Transverse colon (tissue), 4 donors: Measurements from ENCODE around the gene S100A7A. TPM values are rescaled to one million over a fixed set of nuclear protein-coding genes. Genes with fewer than 3 reads are reported as not detected.

Experiments
- DNase-seq: peaks from one replicate; pipeline ENCODE4 v3.0.0-alpha.2; 2019
- H3K27ac ChIP-seq, 4 donors: fragments of 200-600 bp; sonication (generic); 2 replicates each; pipeline ENCODE4 v1.5.1; 2016 to 2018; ENCODE audit warnings: inconsistent platforms in 4 of 4
- H3K27me3 ChIP-seq: fragments of 200-600 bp; sonication (generic); 2 replicates; pipeline ENCODE4 v1.5.1; 2017; ENCODE audit warnings: inconsistent platforms
- H3K36me3 ChIP-seq, 4 donors: fragments of 200-600 bp; sonication (generic); 2 replicates each; pipeline ENCODE4 v1.5.1; 2017 to 2019; ENCODE audit warnings: inconsistent platforms in 4 of 4
- H3K4me1 ChIP-seq, 4 donors: fragments of 200-600 bp; sonication (generic); 2 replicates each; pipeline ENCODE4 v1.5.1; 2017 to 2020; ENCODE audit warnings: inconsistent platforms in 4 of 4
- H3K4me3 ChIP-seq, 4 donors: fragments of 200-600 bp; sonication (generic); 1 replicate in 1 of 4; 2 replicates in 3 of 4; pipeline versions ENCODE4 v1.5.1 to v1.6.1; 2017 to 2019; ENCODE audit warnings: inconsistent platforms in 4 of 4
- H3K9me3 ChIP-seq, 2 donors: fragments of 200-600 bp; sonication (generic); 2 replicates each; pipeline ENCODE4 v1.5.1; 2017 to 2019; ENCODE audit warnings: inconsistent platforms in 2 of 2
- EP300 ChIP-seq: sonication (generic); formaldehyde crosslinking; IDR thresholded peaks from one replicate; pipeline ENCODE4 v1.6.1; 2017; ENCODE audit warnings: antibody characterized with exemption, low read depth
- POLR2A ChIP-seq: fragments of 450-650 bp; IDR thresholded peaks from one replicate; pipeline ENCODE4 v1.6.1; 2016; ENCODE audit warnings: antibody characterized with exemption, mild to moderate bottlenecking, moderate library complexity
- POLR2AphosphoS5 ChIP-seq, 3 donors: sonication (generic); formaldehyde crosslinking; IDR thresholded peaks; one replicate each; pipeline ENCODE4 v1.6.1; 2016; ENCODE audit warnings: antibody characterized with exemption in 3 of 3
- WGBS, 2 donors: methylation state at CpG; one replicate each; pipeline ENCODE4 v1.1.5; 2018; ENCODE audit warnings: low coverage in 1 of 2; 5-methylcytosine and 5-hydroxymethylcytosine counted together
- in situ Hi-C, 4 donors: fragments of 200-750 bp; cut with MboI; loops; one replicate each; pipeline versions ENCODE4 v1.15.0 to v1.15.1; 2017; ENCODE audit warnings: low sequenced_read_pairs in 3 of 4, low pct_ligation_motif_present in 1 of 4, low pct_unique_long_range_greater_than_20kb in 1 of 4
- intact Hi-C: fragments of 100-400 bp; cut with DNase I; formaldehyde crosslinking; loops from one replicate; pipeline ENCODE4 v1.15.1; 2023; ENCODE audit warnings: low total_unique reads
- total RNA-seq, 4 donors: library from RNA; depleted of rRNA; stranded (reverse); fragments of >200 nt; gene quantifications; one replicate each; pipeline ENCODE4 v1.1.0, GENCODE V29; 2016
- TF ChIP-seq, protein P1 (sequence below), 5 experiments: fragments of 200-600 bp in 3 of 5; fragments of 450-650 bp in 2 of 5; sonication (generic) in 3 of 5; IDR thresholded peaks; 1 replicate in 2 of 5; 2 replicates in 3 of 5; pipeline ENCODE4 v1.5.1; 2016 to 2017; ENCODE audit warnings: antibody characterized with exemption in 5 of 5, inconsistent platforms in 3 of 5, mild to moderate bottlenecking in 2 of 5, moderate library complexity in 1 of 5

Gene S100A7A
- total RNA-seq, 4 donors from 2014 or later = not detected

DNA sequence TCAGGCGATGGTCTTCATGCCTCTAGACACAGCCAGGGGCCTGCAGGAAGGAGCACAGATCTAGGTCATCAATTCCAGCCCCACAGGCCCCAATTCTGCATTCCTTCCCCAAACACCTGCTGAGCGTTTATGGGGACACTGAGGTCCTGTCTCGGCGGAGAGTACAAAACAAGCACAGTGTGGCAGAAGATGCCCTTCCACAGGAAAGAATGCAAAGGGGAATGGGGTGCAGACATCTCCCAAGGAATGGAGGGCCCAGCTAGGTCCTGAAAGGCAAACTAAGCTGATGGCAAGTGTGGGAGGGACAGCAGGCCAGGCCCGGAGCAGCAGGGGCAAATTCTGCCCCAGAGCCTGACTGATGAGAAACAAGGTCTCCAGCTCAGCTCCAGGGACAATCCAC is 21.9 kb upstream of the S100A7A start:
- intact Hi-C loops = no loop called here
- WGBS, 2 donors = 76 to 94% methylated on average over 3 to 5 of the region's 5 CpGs
- H3K27ac ChIP-seq = no peak overlapping the region

GRCh38 chr1:153395136-153395685 is 21.1 kb upstream of the S100A7A start:
- no peaks in the 10 kb centered on the region for H3K36me3 ChIP-seq
- no peaks in the 10 kb centered on the region for H3K9me3 ChIP-seq
- WGBS, 2 donors = 67% methylated on average over 7 of the region's 7 CpGs; no CpG with 5 or more reads in 1 of the 2 donors
- no peaks in the 10 kb centered on the region for H3K27me3 ChIP-seq
- H3K4me3 ChIP-seq = no peak overlapping the region
- no peak for DNase-seq
- TF ChIP-seq EP300 = no peak
- TF ChIP-seq POLR2AphosphoS5 (IDR thresholded peaks at IDR 0.05) = no peak
- TF ChIP-seq, protein P1, sequence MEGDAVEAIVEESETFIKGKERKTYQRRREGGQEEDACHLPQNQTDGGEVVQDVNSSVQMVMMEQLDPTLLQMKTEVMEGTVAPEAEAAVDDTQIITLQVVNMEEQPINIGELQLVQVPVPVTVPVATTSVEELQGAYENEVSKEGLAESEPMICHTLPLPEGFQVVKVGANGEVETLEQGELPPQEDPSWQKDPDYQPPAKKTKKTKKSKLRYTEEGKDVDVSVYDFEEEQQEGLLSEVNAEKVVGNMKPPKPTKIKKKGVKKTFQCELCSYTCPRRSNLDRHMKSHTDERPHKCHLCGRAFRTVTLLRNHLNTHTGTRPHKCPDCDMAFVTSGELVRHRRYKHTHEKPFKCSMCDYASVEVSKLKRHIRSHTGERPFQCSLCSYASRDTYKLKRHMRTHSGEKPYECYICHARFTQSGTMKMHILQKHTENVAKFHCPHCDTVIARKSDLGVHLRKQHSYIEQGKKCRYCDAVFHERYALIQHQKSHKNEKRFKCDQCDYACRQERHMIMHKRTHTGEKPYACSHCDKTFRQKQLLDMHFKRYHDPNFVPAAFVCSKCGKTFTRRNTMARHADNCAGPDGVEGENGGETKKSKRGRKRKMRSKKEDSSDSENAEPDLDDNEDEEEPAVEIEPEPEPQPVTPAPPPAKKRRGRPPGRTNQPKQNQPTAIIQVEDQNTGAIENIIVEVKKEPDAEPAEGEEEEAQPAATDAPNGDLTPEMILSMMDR (IDR thresholded peaks at IDR 0.05) = no peak
- no peak for TF ChIP-seq POLR2A
- no peak overlapping the region for H3K27ac ChIP-seq
- H3K4me1 ChIP-seq = no peaks in the 10 kb centered on the region
- intact Hi-C loops = no loop called here
- in situ Hi-C loops = no loop called here

More for the DNA sequence above, 21.9 kb upstream of the S100A7A start:
- Histone ChIP-seq H3K4me1 (no peaks in the 10 kb centered on the region), H3K36me3 (no peaks in the 10 kb centered on the region), H3K9me3 (no peaks in the 10 kb centered on the region), H3K4me3 (no peak overlapping the region), H3K27me3 (no peaks in the 10 kb centered on the region)
- in situ Hi-C loops = no loop called here
- no peak for DNase-seq
- TF ChIP-seq EP300 (no peak), POLR2A (no peak), POLR2AphosphoS5 (IDR thresholded peaks at IDR 0.05) (no peak)
- TF ChIP-seq, protein P1 (IDR thresholded peaks at IDR 0.05) = no peak

DNA sequence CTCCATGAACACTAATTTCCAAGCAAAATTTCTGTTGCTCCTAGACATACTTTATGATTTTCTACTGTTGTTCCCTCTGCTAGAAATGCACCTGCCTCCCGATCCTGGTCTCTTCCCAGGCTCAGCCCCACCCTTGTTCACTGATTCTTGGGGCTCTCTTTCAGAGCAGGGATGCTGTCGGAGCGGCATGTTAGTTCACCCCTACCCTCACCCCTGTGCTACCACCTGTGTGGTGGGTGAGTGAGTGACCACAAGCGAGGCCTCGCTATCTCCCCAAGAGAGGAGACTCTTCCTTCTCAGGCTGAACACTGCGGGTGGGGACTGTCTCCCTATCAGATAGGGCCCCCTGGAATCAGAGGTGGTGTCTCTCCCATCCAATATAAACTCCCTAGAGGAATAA is 20.5 kb upstream of the S100A7A start:
- no peak for DNase-seq

DNA sequence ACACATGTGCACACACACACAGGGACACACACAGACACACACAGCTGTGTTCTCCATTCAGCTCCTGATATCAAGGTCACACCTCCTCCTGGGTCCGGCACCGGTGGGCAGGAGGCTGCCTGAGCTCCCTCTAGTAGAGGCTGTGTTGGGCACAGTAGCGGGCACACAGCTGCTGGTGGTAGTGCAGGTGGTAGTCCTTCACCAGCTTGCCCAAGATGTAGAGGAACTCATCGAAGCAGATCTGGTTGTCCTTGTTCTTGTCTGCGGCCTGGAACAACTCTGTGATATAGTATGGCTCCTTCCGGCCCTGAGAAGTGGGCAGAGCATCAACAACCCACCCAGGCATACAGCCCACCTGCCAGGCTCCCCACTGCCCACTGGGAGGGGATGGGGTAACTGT is 19.9 kb upstream of the S100A7A start:
- in situ Hi-C loops (no loop called here), intact Hi-C loops (no loop called here)
- DNase-seq = no peak
- Histone ChIP-seq H3K4me1 (no peaks in the 10 kb centered on the region), H3K9me3 (no peaks in the 10 kb centered on the region), H3K36me3 (no peaks in the 10 kb centered on the region), H3K27ac (no peak overlapping the region), H3K4me3 (no peak overlapping the region), H3K27me3 (no peaks in the 10 kb centered on the region)
- WGBS, 2 donors = 82% methylated on average over 6 of the region's 6 CpGs; no CpG with 5 or more reads in 1 of the 2 donors
- TF ChIP-seq POLR2A = no peak
- no peak for TF ChIP-seq EP300
- TF ChIP-seq, protein P1 (IDR thresholded peaks at IDR 0.05) = no peak
- TF ChIP-seq POLR2AphosphoS5 (IDR thresholded peaks at IDR 0.05) = no peak

More for the DNA sequence above, 20.5 kb upstream of the S100A7A start:
- no peaks in the 10 kb centered on the region for H3K9me3 ChIP-seq
- H3K27me3 ChIP-seq = no peaks in the 10 kb centered on the region
- in situ Hi-C loops = no loop called here
- no peak overlapping the region for H3K27ac ChIP-seq
- H3K4me3 ChIP-seq = no peak overlapping the region
- no peaks in the 10 kb centered on the region for H3K4me1 ChIP-seq
- H3K36me3 ChIP-seq = no peaks in the 10 kb centered on the region
- 75 to 76% methylated on average over 4 to 6 of the region's 6 CpGs for WGBS, 2 donors
- intact Hi-C loops = no loop called here
- TF ChIP-seq, protein P1 (IDR thresholded peaks at IDR 0.05) = no peak
- TF ChIP-seq POLR2A (no peak), POLR2AphosphoS5 (IDR thresholded peaks at IDR 0.05) (no peak), EP300 (no peak)
